ENCODE measurements around the gene PLOD1.
"Not testable (repeated sequence)": the region's sequence is repeated elsewhere in the genome, so short reads cannot be mapped to it uniquely, and the experiment has no call there.

The PLOD1 gene

GRCh38 chr1:11939794-11940193, 5.3 kb downstream of the PLOD1 start:
- not testable (repeated sequence) for DNase-seq

GRCh38 chr1:11940260-11940921, 5.9 kb downstream of the PLOD1 start:
- no peak for DNase-seq

GRCh38 chr1:11942280-11942679, 7.8 kb downstream of the PLOD1 start:
- no peak for DNase-seq

- DNase-seq, result no peak
Observed at GRCh38 chr1:11943619-11944018, 9.1 kb downstream of the PLOD1 start.

GRCh38 chr1:11944358-11944931, 9.9 kb downstream of the PLOD1 start:
- DNase-seq, result peak; percentile 76

GRCh38 chr1:11946647-11947046, 12.1 kb downstream of the PLOD1 start:
- no peak for DNase-seq

DNA sequence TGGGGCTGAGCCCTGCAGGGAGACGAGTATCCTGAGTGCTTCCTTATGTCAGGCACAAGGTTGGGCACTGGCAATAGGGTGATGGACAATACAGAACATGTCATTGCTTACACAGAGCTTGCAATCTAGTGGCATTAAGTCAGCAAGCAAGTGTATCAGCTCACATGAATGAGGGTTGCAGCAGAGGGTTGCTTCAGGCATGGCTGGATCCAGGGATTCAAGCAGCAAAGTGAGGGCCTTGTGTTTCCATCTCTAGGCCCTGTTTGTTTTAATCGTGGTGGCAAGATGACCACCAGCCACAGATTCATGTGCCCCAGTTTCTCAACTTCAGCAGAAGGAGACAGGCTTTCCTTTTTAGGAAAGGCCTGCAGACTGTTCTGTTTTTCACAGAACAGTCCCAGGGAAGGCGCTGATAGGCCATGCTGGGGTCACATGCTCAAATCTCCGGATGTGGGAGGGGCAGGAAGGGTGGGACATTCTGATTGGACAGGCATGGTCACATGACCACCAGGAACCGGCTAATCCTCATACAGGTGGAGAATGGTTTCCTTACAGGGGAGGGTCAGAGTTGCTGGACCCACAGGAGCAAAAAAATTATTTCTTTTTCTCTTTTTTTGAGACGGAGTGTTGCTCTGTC, 14.4 kb downstream of the PLOD1 start:
- no peak for DNase-seq

- no peak for DNase-seq
Observed at GRCh38 chr1:11951901-11952300, 17.4 kb downstream of the PLOD1 start.

GRCh38 chr1:11952455-11953109, 18.1 kb downstream of the PLOD1 start:
- no peak for DNase-seq

DNA sequence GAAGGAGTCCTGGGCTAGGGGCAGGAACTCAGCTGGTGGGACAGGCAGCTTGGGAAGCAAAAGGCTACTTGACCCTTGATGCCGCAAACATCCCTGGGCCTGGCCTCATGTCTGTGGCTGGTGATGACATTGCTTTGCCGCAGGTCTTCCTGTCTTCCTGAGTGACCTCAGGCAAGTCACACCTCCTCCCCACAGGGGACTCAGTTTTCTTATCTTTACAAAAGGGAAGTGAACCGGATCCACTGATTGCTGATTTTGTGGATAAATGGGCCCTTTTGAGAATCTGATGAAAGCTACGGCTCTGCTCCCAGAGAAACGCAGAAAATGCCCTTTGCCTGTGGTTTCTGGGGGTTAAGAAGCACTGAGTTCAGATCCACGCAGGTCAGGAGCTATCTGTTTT, 20.7 kb downstream of the PLOD1 start:
- no peak for DNase-seq

DNA sequence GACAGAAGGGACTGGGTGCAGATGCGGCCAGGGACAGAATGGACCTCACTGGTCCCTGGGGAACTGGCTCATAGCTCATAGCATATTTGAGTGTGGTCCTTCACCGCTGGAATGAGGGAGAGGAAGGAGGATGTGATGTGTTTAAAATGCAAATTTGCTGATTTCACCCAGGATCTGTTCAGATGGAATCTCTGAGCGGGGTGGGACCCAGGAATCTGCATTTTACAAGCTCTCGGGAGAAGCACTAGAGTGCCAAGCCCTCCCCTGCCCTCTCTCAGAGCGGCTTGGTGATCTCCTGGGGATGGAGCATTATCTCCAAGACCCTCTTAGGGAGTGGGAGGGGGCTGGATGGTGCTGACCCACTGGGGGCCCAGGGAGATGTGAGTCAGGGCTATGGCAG, 22.9 kb downstream of the PLOD1 start:
- DNase-seq, result no peak

DNA sequence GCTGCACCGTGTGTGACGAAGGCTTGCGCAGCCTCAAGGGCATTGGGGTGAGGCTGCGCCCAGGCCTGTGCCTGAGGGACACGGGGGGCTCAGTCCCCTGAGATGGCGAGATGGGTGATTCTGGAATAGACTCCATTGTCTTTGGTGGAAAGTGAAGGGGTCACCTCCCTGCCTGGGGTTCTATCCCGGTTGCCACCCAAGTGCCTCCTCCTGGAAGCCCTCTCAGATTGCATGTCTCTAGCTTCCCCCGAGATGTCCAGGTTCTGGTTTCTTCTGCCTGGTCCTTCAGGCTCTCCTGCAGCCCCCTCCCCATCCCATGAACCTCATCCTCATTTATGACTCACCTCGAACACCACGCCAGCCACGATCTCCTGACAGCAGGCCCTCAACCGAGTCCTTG, 23.4 kb downstream of the PLOD1 start:
- DNase-seq, result no peak

DNA sequence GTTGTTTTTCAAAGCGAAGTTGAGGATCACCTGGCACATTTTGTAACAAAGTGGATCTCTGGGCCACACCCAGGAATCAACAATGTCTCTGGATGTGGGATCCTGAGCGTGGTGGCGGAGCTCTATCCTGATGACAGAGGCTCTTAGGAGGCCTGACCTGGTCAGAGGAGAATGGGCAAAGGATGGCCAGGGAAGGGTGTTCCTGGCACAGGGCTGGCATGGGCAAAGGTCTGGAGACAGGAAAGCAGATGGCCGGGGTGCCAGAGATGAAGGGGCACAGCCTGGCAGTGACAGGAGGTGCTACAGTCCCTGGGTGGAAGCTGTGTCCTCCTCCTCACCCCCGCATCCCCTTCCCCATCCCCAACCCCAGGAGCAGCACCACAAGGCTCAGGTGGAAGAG, 25.8 kb downstream of the PLOD1 start:
- no peak for DNase-seq

GRCh38 chr1:11960715-11961114, 26.2 kb downstream of the PLOD1 start:
- no peak for DNase-seq

- DNase-seq, result no peak
Observed at GRCh38 chr1:11961230-11961629, 26.7 kb downstream of the PLOD1 start.

DNA sequence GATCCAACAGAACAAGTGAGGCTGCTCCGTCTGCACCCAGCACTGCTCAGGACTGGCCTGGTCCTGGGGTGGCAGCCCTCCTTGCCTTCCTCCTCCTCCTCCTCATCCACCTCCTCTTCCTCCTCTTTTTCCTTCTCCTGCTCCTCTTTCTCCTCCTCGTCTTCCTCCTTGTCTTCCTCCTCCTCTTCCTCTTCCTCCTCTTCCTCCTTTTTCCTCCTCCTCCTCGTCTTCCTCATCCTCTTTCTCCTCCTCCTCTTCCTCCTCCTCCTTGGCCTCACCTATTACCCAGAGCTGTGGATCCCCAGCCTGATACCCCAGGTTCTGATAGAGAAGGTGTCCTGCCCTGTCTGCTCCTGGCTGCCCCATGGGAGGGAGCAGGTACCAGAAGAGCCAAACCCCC, 29.1 kb downstream of the PLOD1 start:
- DNase-seq, result no peak

DNA sequence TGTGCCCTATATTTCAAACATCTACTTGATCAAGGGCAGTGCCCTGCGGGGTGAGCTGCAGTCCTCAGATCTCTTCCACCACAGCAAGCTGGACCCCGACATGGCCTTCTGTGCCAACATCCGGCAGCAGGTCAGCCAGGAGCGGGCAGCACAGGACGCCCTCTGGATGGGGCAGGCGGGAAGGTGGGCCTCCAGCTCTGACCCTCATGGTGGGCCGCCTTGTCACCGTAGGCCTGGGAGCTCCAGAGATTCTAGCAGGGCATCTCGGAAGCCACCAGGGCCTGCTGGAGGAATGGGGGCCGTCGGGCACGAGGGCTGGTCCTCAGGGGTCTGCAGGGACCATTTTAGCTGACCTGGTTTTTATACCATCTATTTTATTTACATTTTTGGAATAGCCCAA, 30.1 kb downstream of the PLOD1 start:
- DNase-seq, result no peak

- DNase-seq, result no peak
Observed at GRCh38 chr1:11967028-11967547, 32.6 kb downstream of the PLOD1 start.

DNA sequence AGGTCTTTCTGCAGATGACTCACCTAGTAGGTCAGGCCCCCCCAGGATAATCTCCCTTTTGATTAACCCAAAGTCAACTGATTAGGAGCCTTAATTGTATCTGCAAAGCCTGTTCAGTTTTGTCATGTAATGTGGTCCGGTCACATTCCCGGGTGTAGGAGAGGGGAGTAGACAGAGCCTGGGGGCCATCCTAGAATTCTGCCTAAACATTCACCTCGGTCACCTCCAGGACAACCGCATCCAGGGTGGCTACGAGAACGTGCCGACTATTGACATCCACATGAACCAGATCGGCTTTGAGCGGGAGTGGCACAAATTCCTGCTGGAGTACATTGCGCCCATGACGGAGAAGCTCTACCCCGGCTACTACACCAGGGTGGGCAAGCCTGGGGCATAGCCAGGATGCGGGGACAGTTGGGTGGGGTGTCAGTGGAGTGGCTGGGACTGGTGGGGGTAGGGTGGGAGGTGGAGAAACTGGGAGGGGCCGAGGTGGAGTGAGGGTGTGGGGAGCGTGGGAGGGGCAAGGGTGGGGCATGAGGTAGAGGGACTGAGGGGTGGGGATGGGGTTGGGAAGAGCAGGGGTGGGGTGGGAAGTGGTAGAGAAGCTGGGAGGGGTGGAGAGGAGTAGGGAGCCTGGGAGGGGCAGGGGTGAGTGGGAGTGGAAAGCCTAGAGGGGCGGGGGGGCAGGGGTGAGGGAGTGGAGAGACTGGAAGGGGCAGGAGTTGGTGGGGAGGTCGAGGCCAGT, 36.1 kb downstream of the PLOD1 start:
- DNase-seq, result no peak

DNA sequence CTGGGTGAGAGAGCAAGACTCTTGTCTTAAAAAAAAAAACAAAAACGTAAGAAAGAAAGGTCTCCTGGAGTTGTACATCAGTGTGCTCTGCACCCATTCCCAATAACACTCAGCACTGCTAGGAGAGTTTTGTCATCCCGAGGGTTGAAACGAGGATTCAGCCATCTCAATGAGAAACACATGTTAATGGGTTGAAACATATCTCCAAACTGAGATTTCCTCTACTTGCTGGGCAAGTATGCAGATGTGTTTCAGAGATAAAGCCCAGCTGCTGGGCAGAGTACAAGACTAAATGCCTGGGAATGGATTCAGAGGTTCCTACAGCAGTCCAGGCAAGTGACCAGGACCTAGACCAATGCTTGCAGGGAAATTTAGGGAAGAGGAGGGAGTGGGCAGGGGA, 43.1 kb downstream of the PLOD1 start:
- no peak for DNase-seq

DNA sequence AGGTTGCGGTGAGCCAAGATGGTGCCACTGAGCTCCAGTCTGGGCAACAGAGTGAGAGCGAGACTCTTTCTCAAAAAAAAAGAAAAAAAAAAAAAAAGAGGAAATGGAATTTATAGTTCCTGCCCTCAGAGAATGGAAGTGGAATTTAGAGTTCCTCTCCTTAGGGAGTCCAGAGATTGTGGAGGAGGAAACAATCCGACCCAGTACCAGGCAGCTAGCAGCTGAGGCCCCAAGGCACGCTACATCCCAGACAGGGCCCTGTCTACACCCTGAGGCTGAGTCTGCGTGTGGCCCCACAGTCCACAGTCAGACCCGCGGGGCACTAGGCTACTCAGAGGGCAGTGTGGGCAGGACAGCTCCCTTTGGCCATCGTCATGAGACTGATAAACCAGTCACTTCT, 43.8 kb downstream of the PLOD1 start:
- DNase-seq, result no peak

- DNase-seq, result no peak
Observed at GRCh38 chr1:11979028-11979850, 44.7 kb downstream of the PLOD1 start.
